NCI-H1105 treated with DMSO at 0.1 percent for 48 hours (cell line): Measurements from ENCODE around the gene TIMM22.
A peak's percentile ranks its signal among the peaks of the same experiment; 100 is the strongest.
"Not testable (repeated sequence)": the region's sequence is repeated elsewhere in the genome, so short reads cannot be mapped to it uniquely, and the experiment has no call there.

ENCODE experiments used
- DNase-seq: peaks from one replicate; lab custom pipeline; 2025; lab: John Stamatoyannopoulos, UW

Gene TIMM22

DNA sequence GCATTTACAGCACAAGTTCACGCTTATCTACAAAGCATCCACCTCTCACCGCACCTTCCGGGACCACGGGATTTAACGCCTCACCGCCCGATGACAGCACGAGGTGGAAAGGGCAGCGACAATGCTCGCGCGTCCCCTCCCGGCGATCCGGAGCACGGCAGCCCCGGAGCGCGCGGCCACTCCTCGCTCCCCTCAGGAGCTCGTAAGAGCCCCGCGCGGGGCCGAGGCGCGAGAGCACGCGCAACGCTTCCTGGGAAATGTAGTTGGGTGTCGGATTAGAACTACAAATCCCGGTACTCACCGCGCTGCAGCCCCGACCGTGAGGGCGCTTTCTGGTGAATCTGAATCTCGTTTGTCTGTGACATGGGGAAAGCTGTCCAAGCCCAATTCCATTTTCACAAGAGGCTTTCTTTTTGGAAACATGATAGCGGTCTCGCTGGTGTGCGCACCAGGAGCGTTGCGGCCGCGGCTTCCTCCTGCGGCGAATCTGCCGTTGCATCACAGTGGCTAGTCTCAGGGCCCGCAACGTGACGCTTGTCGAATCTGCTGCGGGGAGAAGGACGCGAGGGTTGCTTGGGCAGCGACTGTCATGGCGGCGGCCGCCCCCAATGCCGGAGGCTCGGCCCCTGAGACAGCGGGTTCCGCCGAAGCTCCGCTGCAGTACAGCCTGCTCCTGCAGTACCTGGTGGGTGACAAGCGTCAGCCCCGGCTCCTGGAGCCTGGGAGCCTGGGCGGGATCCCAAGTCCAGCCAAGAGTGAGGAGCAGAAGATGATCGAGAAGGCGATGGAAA, at the start of gene TIMM22:
TSS of gene TIMM22 (plus strand) at position 576 of the 791 bp plus-strand sequence. CDS start at position 590, 14 bp downstream.
- DNase-seq, result peak; percentile 88

GRCh38 chr17:948284-948852, 48.6 kb upstream of the TIMM22 start:
- DNase-seq, result no peak

- DNase-seq, result no peak
These were observed 47.2 kb upstream of the TIMM22 start for GRCh38 chr17:949623-950303.

GRCh38 chr17:951325-952132, 45.4 kb upstream of the TIMM22 start:
- no peak for DNase-seq

DNA sequence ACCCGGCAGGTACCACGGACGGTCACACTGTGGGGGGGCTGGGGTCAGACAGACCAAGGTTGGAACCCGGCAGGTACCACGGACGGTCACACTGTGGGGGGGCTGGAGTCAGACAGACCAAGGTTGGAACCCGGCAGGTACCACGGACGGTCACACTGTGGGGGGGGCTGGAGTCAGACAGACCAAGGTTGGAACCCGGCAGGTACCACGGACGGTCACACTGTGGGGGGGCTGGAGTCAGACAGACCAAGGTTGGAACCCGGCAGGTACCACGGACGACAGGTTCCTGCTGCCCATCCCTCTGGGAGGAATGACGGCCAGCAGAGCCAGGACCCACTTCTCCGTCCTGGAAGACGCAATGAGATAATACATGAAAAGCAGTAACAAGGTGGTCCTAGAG, 44.3 kb upstream of the TIMM22 start:
- not testable (repeated sequence) for DNase-seq

DNA sequence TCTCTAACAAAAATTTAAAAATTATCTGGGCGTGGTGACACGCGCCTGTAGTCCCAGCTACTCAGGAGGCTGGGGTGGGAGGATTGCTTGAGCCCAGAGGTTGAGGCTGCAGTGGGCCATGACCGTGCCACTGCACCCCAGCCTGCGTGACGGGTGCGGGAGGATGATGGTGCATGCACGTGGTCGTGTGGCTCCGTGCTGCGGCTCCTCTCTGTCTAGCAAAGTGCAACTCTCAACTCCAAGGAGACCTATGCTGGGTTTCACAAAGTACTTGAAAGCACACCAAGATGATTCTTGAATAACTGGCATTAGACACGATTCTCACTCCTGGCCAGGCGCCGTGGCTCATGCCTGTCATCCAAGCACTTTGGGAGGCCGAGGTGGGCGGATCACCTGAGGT, 43.2 kb upstream of the TIMM22 start:
- no peak for DNase-seq

- DNase-seq, result no peak
These were observed 42.3 kb upstream of the TIMM22 start for GRCh38 chr17:954431-955164.

DNA sequence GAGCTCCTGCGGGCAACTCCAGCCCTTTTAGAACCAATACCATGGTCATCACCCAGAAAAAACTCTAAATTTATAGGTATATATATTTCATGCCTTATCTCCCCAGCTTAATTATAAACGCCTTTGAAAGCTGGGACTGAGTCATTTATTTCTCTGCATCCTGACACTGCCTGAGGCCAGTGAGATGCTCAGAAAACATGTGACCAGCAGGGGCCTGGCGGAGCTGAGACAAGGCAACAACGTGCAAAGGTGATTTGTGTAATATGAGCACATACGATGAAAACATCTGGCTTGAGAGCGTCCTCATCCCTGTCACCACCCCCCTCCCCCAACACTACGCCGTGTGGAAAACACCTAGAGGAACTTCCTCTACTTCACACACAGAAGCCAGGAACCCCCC, 40.0 kb upstream of the TIMM22 start:
- DNase-seq, result no peak

- no peak for DNase-seq
These were observed 39.0 kb upstream of the TIMM22 start for GRCh38 chr17:957856-958421.

DNA sequence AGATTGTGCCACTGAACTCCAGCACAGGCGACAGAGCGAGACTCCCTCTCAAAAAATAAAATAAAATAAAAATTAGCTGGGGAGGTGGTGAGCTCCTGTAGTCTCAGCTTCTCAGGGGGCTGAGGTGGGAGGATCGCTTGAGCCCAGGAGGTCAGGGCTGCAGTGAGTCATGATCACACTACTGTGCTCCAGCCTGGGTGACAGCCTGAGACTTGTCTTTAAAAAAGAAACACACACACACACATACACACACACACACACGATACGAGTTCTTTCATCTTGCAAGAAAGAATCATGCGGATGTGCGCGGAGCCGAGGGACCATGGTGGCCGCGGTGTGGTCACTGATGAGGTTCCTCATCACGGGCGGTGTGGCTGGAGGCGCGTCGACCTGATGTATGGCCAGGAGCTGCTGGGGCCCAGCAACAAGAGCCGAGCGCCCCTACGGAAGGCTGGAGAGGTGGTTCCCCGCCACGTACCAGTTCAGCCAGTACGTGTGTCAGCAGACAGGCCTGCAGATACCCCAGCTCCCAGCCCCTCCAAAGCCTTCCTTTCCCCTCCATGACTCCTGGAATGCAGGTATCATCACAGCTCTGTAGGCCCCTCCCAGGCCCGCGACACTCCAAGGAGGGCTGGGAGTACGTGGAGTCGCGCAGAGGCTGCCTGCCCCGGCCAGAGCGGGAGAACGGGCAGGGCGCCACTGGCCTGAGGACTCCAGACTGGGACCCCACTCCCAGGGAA, 38.0 kb upstream of the TIMM22 start:
- no peak for DNase-seq

DNA sequence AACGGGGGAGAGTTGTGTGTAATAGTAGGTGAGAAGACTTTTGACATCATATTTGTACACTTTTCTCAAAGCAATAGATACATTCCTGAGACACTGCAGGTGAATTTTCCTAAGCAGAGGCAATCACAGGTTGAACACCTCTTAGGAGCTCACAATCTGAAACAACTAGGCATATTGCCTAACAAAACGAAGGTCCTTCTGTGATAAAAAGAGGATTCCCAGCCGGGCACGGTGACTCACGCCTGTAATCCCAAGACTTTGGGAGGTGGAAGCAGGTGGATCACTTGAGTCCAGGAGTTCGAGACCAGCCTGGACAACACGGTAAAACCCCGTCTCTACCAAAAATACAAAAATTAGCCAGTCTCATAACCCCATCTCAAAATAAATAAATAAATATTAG, 34.8 kb upstream of the TIMM22 start:
- no peak for DNase-seq

DNA sequence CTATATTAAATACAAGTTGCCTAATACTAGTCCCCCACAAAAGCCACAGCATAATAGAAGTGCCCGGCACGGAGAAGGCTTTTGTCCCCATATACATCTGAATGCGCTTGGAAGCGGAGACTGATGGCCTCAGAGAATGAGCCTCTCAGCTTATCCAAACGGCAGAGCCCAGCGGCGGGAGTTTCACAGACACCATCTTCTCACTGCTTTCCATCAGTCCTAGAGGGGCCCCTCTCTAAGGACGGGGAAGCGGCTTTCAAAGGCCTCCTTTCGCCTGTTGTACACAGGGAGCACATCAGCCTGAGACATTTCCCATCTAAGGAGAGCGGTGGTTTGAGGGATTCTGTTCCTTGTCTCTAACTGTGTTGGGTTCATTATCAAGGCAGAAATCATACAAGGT, 34.3 kb upstream of the TIMM22 start:
- DNase-seq, result no peak

GRCh38 chr17:964876-965275, 32.1 kb upstream of the TIMM22 start:
- DNase-seq, result no peak

DNA sequence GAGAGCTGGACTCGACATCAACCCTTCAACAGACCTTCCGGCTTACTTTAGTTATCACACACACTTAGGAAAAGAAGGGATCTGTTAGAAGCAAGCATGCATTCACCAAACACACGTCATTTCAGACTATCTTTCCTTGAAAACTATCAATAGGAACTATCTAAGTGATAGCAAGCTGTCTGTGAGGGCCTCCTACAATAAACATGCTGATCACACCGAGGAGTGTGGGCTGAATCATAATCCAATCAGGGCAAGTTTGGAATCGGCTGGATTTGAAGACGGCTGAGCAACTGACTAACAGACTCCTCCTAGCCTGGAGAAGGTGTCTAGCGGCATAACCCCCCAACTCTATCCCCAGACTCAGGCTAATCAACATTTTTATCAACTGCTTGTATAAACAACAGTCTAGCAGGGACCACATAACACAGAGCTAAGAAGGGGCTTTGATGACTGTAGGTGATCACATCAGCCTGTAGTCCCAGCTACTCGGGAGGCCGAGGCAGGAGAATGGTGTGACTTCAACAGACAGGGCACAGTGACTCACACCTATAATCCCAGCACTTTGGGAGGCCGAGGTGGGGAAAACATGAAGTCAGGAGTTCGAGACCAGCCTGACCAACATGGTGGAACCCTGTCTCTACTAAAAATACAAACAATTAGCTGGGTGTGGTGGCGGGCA, 31.5 kb upstream of the TIMM22 start:
- no peak for DNase-seq

DNA sequence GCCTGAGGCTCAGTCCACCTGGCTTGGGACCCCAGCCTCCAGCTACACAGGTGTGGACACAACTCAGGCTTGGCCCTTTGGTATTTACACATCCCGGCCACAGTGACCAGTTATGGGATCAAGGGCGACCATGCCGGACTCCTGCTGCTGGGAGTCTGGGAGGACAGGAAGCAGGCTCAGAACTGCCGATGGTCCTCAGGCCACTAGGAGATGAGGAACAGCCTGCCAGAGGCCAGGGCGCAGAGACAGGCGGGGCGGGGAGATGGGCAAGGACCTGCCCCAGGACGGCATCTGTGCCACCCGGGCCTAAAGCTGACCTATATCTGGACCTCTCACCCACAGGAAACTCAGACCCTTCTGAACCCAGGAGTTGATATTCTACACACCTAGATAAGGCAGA, 29.8 kb upstream of the TIMM22 start:
- DNase-seq, result no peak

DNA sequence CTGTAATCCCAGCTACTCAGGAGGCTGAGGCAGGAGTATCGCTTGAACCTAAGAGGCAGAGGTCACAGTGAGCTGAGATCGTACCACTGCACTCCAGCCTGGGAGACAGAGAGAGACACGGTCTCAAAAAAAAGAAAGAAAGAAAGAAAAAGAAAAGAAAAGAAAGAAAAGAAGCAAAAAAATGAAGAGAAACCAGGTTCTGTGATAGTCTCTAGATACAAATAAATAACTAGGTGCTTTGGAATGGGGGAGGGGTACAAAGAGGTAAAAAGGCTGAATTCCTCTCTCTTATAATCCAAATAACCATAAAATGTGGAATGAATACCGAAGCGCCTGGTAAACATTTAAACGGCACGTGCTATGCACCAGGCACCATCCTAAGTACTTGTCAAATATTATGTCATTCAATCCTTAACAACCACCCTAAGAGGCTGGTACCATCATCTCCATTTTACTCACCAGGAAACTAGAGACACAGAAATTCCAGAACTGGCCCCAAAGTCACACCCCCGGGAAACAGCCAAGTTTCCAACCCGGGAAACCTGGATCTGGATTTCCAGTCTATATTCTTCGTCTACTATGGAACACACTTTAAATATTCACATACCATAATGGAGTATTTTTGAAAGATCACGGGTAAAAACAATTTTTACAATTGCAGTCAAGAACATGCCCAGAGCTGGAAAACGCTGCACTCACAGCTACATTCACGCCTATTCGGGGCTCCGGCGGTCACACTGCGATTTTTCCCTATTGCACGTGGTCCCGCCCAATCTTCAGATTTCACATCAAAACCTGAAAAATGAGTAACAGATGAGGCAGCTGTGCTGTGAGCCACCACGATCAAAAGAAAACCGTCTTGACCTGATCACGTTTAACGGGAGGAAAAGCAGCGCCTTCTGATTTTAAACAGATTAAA, 27.9 kb upstream of the TIMM22 start:
- no peak for DNase-seq

GRCh38 chr17:969811-970355, 27.0 kb upstream of the TIMM22 start:
- no peak for DNase-seq

GRCh38 chr17:970364-970763, 26.6 kb upstream of the TIMM22 start:
- no peak for DNase-seq

GRCh38 chr17:971861-972260, 25.1 kb upstream of the TIMM22 start:
- DNase-seq, result not testable (repeated sequence)
